Panc1 (cell line): Measurements from ENCODE around the gene VAC14. TPM values are rescaled to one million over a fixed set of nuclear protein-coding genes. Genes with fewer than 3 reads are reported as not detected.

ENCODE experiments used
- ATAC-seq: fragments of 200-7000 bp; cut with Tn5 transposase; 2 replicates; pipeline ENCODE4 v1.9.1; 2020; ENCODE audit warnings: mild to moderate bottlenecking, moderate library complexity
- BruUV-seq: library from RNA; stranded (reverse); fragments of 400-500 nt; replicated peaks from 2 replicates; lab custom pipeline; 2021; lab: Mats Ljungman, UMichigan
- CTCF ChIA-PET: fragments of 300-600 bp; sonication (Branson Sonifier 250); formaldehyde crosslinking; loops from one replicate; lab custom pipeline; 2022; ENCODE audit warnings: antibody characterized with exemption; lab: Charles Lee
- POLR2A ChIA-PET: fragments of 300-600 bp; sonication (Branson Sonifier 250); formaldehyde crosslinking; loops from one replicate; lab custom pipeline; 2022; ENCODE audit warnings: antibody characterized with exemption; lab: Charles Lee
- DNase-seq: peaks from one replicate; pipeline ENCODE4 v3.0.0-alpha.2; 2010; ENCODE audit warnings: low read depth, low spot score
- H3K27ac ChIP-seq: 2 replicates; pipeline ENCODE4 v1.5.1; 2011; ENCODE audit warnings: mild to moderate bottlenecking, low read length, inconsistent platforms
- H3K27me3 ChIP-seq: fragments of 200-500 bp; sonication (Bioruptor generic); 2 replicates; pipeline ENCODE4 v1.6.0; 2014; ENCODE audit warnings: low read length, inconsistent platforms; ENCODE audit not compliant: control insufficient read depth, insufficient read depth
- H3K36me3 ChIP-seq: fragments of 200-500 bp; sonication (Bioruptor generic); 2 replicates; pipeline ENCODE4 v1.5.1; 2014; ENCODE audit warnings: inconsistent platforms, mild to moderate bottlenecking, low read length, moderate library complexity; ENCODE audit not compliant: control insufficient read depth, insufficient read depth
- H3K4me1 ChIP-seq: 2 replicates; pipeline ENCODE4 v1.5.1; 2011; ENCODE audit warnings: inconsistent platforms, mild to moderate bottlenecking, low read length, moderate library complexity; ENCODE audit not compliant: control insufficient read depth, insufficient read depth
- H3K4me3 ChIP-seq, 2 experiments: 2 replicates each; pipeline ENCODE4 v1.5.1; 2011 to 2012; ENCODE audit warnings: low read depth in 2 of 2, low read length in 2 of 2, mild to moderate bottlenecking in 2 of 2, inconsistent platforms in 1 of 2, moderate library complexity in 1 of 2
- H3K9me3 ChIP-seq: fragments of 200-500 bp; sonication (Bioruptor generic); 2 replicates; pipeline ENCODE4 v1.5.1; 2014; ENCODE audit warnings: low read depth, mild to moderate bottlenecking, inconsistent platforms, low read length, moderate library complexity; ENCODE audit not compliant: control insufficient read depth, insufficient read depth
- CTCF ChIP-seq: fragments of 450-650 bp; IDR thresholded peaks from 2 replicates; pipeline ENCODE4 v1.5.1; 2017; ENCODE audit warnings: mild to moderate bottlenecking
- POLR2AphosphoS5 ChIP-seq: IDR thresholded peaks from 2 replicates; pipeline ENCODE4 v1.6.1; 2012; ENCODE audit warnings: mild to moderate bottlenecking, low read depth, low read length, moderate library complexity
- REST ChIP-seq, 2 experiments: IDR thresholded peaks; 2 replicates each; pipeline ENCODE4 v1.6.1; 2011 to 2012; ENCODE audit warnings: low read depth in 2 of 2, control low read depth in 1 of 2, low read length in 1 of 2, mild to moderate bottlenecking in 1 of 2, moderate library complexity in 1 of 2; ENCODE audit not compliant: insufficient read depth in 1 of 2
- SIN3A ChIP-seq: IDR thresholded peaks from 2 replicates; pipeline ENCODE4 v1.6.1; 2012; ENCODE audit warnings: low read depth, mild to moderate bottlenecking, low read length, moderate library complexity, borderline replicate concordance; ENCODE audit not compliant: insufficient read depth
- TCF7L2 ChIP-seq: IDR thresholded peaks from 2 replicates; pipeline ENCODE4 v1.6.1; 2011; ENCODE audit warnings: mild to moderate bottlenecking, low read depth, low read length, inconsistent platforms
- in situ Hi-C: cut with HindIII; loops from 2 replicates; pipeline ENCODE4 v1.10.0; 2016; ENCODE audit warnings: low sequenced_read_pairs, low pct_unique_long_range_greater_than_20kb
- intact Hi-C: fragments of 100-400 bp; cut with micrococcal nuclease; formaldehyde crosslinking; loops from one replicate; pipeline ENCODE4 v1.10.0; 2022; ENCODE audit not compliant: unreplicated experiment
- total RNA-seq: library from RNA; stranded (reverse); gene quantifications from one replicate; pipeline ENCODE4 v1.2.1, GENCODE V29; 2021; ENCODE audit not compliant: unreplicated experiment

The VAC14 gene
- total RNA-seq, 1 experiment from 2014 or later: 37.9 TPM

DNA sequence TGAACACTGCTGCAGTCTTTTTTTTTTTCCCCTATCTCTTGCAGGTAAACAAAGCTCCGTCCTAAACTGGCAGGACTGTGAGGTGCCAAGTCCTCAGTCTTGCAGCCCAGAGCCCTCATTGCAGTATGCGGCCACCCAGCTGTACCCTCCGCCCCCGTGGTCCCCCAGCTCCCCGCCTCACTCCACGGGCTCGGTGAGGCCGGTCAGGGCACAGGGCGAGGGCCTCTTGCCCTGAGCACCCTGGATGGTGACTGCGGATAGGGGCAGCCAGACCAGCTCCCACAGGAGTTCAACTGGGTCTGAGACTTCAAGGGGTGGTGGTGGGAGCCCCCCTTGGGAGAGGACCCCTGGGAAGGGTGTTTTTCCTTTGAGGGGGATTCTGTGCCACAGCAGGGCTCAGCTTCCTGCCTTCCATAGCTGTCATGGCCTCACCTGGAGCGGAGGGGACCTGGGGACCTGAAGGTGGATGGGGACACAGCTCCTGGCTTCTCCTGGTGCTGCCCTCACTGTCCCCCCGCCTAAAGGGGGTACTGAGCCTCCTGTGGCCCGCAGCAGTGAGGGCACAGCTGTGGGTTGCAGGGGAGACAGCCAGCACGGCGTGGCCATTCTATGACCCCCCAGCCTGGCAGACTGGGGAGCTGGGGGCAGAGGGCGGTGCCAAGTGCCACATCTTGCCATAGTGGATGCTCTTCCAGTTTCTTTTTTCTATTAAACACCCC lies 140.8 kb downstream of the VAC14 start:
- Histone ChIP-seq H3K27me3 (no peaks in the 10 kb centered on the region), H3K9me3 (no peaks in the 10 kb centered on the region), H3K36me3 (no peaks in the 10 kb centered on the region), H3K4me3 (no peak overlapping the region), H3K27ac (no peak overlapping the region), H3K4me1 (no peaks in the 10 kb centered on the region)
- ATAC-seq (no peak), DNase-seq (no peak)
- POLR2A ChIA-PET: interaction anchor here (0.6 kb wide), 1 partner anchor 19 kb away, joined by 4 read pairs; no protein-coding TSS in a partner anchor
- CTCF ChIA-PET: no interaction called here
- TF ChIP-seq REST (IDR thresholded peaks at IDR 0.05; ENCODE audit: insufficient read depth in 1 of 2, low read depth in 2 of 2, low read length in 1 of 2) (no peak), SIN3A (no peak), POLR2AphosphoS5 (no peak), TCF7L2 (no peak), CTCF (no peak)
- intact Hi-C loops (loop anchor here (10.0 kb wide), 1 partner anchor 85 kb away; no protein-coding TSS in a partner anchor), in situ Hi-C loops (no loop called here)
- BruUV-seq: no TSS peak

- no peaks in the 10 kb centered on the region for H3K36me3 ChIP-seq
- TF ChIP-seq REST (IDR thresholded peaks at IDR 0.05; ENCODE audit: insufficient read depth in 1 of 2, low read depth in 2 of 2, low read length in 1 of 2) (no peak), CTCF (no peak), POLR2AphosphoS5 (no peak), SIN3A (no peak), TCF7L2 (no peak)
- no peak overlapping the region for H3K27ac ChIP-seq
- ChIA-PET POLR2A (interaction anchor here (0.6 kb wide), 1 partner anchor 19 kb away, joined by 4 read pairs; no protein-coding TSS in a partner anchor), CTCF (no interaction called here)
- H3K4me3 ChIP-seq: no peak overlapping the region
- no TSS peak for BruUV-seq
- intact Hi-C loops (loop anchor here (10.0 kb wide), 1 partner anchor 85 kb away; no protein-coding TSS in a partner anchor), in situ Hi-C loops (no loop called here)
- no peaks in the 10 kb centered on the region for H3K27me3 ChIP-seq
- no peak for ATAC-seq
- no peaks in the 10 kb centered on the region for H3K4me1 ChIP-seq
- DNase-seq: no peak
- H3K9me3 ChIP-seq: no peaks in the 10 kb centered on the region
These were observed 141.4 kb downstream of the VAC14 start for GRCh38 chr16:70659546-70659945.
